MM.1S (cell line): ENCODE results near the gene SERPINB6.

Experiments
- DNase-seq: peaks from one replicate; pipeline ENCODE4 v3.0.0-alpha.2; 2015
- H2AFZ ChIP-seq: fragments of 300-600 bp; sonication (generic); 2 replicates; pipeline ENCODE4 v1.6.0; 2016; ENCODE audit warnings: antibody characterized with exemption, low read length
- H3F3A ChIP-seq: fragments of 300-600 bp; sonication (generic); 2 replicates; pipeline ENCODE4 v1.6.1; 2016; ENCODE audit warnings: mild to moderate bottlenecking, antibody characterized with exemption, low read length, moderate library complexity, mixed read lengths; ENCODE audit not compliant: insufficient read depth
- H3K27ac ChIP-seq: fragments of 300-600 bp; sonication (generic); 2 replicates; pipeline ENCODE4 v1.5.1; 2016; ENCODE audit warnings: mild to moderate bottlenecking, low read length
- H3K27me3 ChIP-seq: fragments of 300-600 bp; sonication (generic); replicated peaks from 2 replicates; pipeline ENCODE4 v1.6.0; 2016; ENCODE audit warnings: low read length; ENCODE audit not compliant: insufficient read depth
- H3K36me3 ChIP-seq: fragments of 300-600 bp; sonication (generic); replicated peaks from 2 replicates; pipeline ENCODE4 v1.6.1; 2016; ENCODE audit warnings: mild to moderate bottlenecking, low read length, mixed read lengths; ENCODE audit not compliant: insufficient read depth
- H3K4me1 ChIP-seq: fragments of 300-600 bp; sonication (generic); 2 replicates; pipeline ENCODE4 v1.6.1; 2016; ENCODE audit warnings: low read length, mixed read lengths
- H3K4me2 ChIP-seq: fragments of 300-600 bp; sonication (generic); 2 replicates; pipeline ENCODE4 v1.6.0; 2016; ENCODE audit warnings: low read depth, low read length
- H3K4me3 ChIP-seq: fragments of 300-600 bp; sonication (generic); 2 replicates; pipeline ENCODE4 v1.5.1; 2016; ENCODE audit warnings: low read length, mixed read lengths
- H3K79me2 ChIP-seq: fragments of 300-600 bp; sonication (generic); 2 replicates; pipeline ENCODE4 v1.6.1; 2016; ENCODE audit warnings: mixed run types, low read length, mixed read lengths
- H3K9ac ChIP-seq: fragments of 300-600 bp; sonication (generic); 2 replicates; pipeline ENCODE4 v1.6.1; 2016; ENCODE audit warnings: low read length, mixed read lengths
- H3K9me2 ChIP-seq: fragments of 300-600 bp; sonication (generic); replicated peaks from 2 replicates; pipeline ENCODE4 v1.6.1; 2016; ENCODE audit warnings: mild to moderate bottlenecking, low read length, mixed read lengths; ENCODE audit not compliant: insufficient read depth
- H3K9me3 ChIP-seq: fragments of 300-600 bp; sonication (generic); replicated peaks from 2 replicates; pipeline ENCODE4 v1.6.1; 2016; ENCODE audit warnings: mild to moderate bottlenecking, low read length, mixed read lengths; ENCODE audit not compliant: insufficient read depth
- H4K20me1 ChIP-seq: fragments of 300-600 bp; sonication (generic); 2 replicates; pipeline ENCODE4 v1.6.1; 2016; ENCODE audit warnings: mild to moderate bottlenecking, low read length, moderate library complexity, mixed read lengths; ENCODE audit not compliant: insufficient read depth
- CTCF ChIP-seq: fragments of 300-600 bp; sonication (generic); IDR thresholded peaks from 2 replicates; pipeline ENCODE4 v1.5.1; 2016; ENCODE audit warnings: antibody characterized with exemption, low read length, mixed read lengths
- EZH2 ChIP-seq: fragments of 300-600 bp; sonication (generic); optimal IDR thresholded peaks from 2 replicates; pipeline ENCODE3; 2017; ENCODE audit warnings: low read depth, mild to moderate bottlenecking, antibody characterized with exemption, low read length, mixed read lengths
- EZH2phosphoT487 ChIP-seq: fragments of 300-600 bp; sonication (generic); IDR thresholded peaks from 2 replicates; pipeline ENCODE4 v1.6.1; 2018; ENCODE audit warnings: antibody characterized with exemption, low read length

Gene SERPINB6

GRCh38 chr6:2900221-2900807 lies 71.1 kb downstream of the SERPINB6 start:
- Histone ChIP-seq H3K9ac (no peak overlapping the region), H3K27ac (no peak overlapping the region), H2AFZ (no peak overlapping the region), H3K4me2 (no peak overlapping the region), H3K4me3 (no peak overlapping the region), H3K36me3 (no peaks in the 10 kb centered on the region), H3K9me3 (no peaks in the 10 kb centered on the region), H4K20me1 (no peaks in the 10 kb centered on the region), H3F3A (peaks cover 3% of the 10 kb centered on the region; the same call in 1 of the 2 replicates), H3K79me2 (no peaks in the 10 kb centered on the region), H3K27me3 (no peaks in the 10 kb centered on the region), H3K4me1 (no peaks in the 10 kb centered on the region), H3K9me2 (no peaks in the 10 kb centered on the region)
- no peak for DNase-seq
- no peak for TF ChIP-seq CTCF

- no peak for TF ChIP-seq EZH2
- TF ChIP-seq CTCF = no peak
- TF ChIP-seq EZH2phosphoT487 = no peak
- Histone ChIP-seq H3K27ac (no peak overlapping the region), H3K9me2 (no peaks in the 10 kb centered on the region), H3K79me2 (no peaks in the 10 kb centered on the region), H3K36me3 (no peaks in the 10 kb centered on the region), H3K9me3 (no peaks in the 10 kb centered on the region), H3K27me3 (no peaks in the 10 kb centered on the region), H3K9ac (no peak overlapping the region), H3K4me1 (no peaks in the 10 kb centered on the region), H3K4me2 (no peak overlapping the region), H3F3A (peaks cover 3% of the 10 kb centered on the region; the same call in 1 of the 2 replicates), H2AFZ (no peak overlapping the region), H3K4me3 (no peak overlapping the region), H4K20me1 (no peaks in the 10 kb centered on the region)
- no peak for DNase-seq
Measured at GRCh38 chr6:2899596-2899995, 71.8 kb downstream of the SERPINB6 start.
